Fibroblast of skin of right biceps (primary cell): Measurements from ENCODE around the gene STAMBPL1.

ENCODE experiments used
- DNase-seq: peaks from one replicate; pipeline ENCODE4 v3.0.0-alpha.2; 2013

Gene STAMBPL1

DNA sequence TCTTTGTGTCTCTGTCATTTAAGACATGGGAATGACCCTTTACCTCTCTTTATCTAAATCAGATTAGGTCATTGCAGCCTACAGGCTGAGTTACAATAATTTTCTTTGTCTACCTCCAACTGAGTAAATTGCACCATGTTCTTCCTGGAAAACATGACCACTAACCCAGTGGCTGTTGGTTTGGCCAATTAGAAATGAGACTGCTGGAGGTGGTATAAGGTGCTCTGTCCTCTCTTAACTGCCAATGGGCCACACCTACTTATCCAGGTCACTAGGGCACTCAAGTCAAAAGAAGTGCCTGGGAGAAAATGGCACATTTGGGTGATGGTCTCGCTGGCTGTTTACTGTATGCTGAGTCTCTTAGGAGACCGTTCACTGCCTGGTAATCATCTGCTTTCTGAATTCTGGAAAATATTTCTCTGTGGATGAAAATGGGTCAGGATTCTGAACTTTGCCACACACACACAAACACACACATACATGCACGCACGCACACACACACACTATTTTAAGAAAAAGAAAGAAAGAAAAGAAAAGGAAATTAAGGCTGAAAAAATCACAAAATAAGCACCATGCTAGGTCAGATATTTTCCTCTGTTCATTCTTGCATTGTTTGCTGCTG, 16.4 kb downstream of the STAMBPL1 start:
- no peak for DNase-seq

DNA sequence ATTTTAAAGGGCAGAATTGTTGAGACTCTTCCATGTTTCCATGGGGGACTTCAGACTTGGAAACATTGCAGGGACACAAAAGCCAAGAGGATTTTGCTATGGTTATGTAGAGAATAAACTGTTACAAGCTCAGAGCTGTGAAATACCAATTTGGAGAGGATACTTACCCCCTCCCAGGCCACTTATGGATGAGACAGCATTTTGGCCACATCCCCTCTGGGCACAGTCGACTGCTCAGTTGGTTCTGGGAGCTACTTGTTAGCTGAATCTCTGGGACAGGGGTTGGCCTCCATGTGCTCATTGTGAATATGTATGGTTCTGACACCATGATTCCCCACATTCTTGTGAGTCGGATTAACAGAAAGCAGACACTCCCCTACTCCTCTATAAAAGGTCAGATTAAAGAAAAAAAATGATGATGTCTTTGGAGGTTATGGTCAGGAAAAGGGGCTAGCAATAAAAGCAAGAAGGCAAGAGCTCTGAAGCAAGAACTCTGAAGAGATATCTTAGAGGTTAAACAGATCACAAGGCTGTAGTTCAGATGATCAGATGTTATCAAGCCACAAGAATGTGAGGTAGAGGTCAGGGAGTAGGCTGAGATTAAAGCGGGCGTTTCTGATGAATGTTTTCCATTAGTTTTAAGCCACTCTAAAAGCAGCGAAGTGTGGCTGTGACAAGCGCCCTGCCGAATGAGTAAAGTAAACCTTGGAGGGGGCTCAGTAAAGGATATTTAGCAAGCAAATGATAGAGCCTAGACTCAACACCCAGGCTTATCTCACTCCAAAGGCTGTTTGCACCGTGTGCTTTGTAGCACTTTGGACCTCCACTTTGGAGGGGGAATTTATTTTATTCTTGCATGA, 17.2 kb downstream of the STAMBPL1 start:
- DNase-seq, result no peak

DNA sequence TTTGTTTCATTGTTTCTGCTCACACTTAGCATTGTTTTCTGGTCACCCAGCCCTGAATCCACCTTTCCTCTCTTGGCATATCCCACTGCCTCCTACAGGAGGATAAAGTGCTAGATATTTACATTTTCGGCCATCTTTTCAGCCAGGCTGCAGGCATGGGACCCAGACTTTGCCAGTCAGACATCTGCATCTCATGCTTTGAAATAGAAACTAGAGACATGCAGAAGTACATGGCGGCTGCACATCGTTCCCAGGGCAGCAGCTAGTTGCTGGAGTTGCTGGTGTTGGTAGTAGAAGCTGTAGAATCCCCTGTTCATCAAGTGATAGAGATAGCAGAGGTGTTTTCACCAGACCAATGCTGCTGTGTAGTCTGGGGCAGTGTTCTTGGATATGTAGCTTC, 18.7 kb downstream of the STAMBPL1 start:
- DNase-seq, result no peak

DNA sequence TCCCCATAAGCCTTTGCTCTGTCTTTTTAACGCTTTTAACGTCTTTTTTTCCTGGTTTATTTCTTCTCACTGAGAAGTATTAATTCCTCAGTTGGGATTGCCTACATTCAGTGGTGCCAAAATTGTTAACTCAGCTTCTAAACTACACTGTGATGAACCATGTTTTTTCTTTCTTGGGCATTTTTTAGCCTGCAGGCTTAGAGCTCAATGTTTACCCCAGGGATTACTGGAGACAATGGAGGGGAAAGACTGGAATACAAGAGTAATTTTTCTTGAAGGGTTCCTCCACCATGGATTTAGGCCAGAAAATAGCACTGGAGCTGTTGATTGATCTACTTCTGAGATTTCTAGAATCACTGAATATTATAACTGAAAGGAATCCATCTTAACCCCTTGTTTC, 19.8 kb downstream of the STAMBPL1 start:
- DNase-seq, result no peak

DNA sequence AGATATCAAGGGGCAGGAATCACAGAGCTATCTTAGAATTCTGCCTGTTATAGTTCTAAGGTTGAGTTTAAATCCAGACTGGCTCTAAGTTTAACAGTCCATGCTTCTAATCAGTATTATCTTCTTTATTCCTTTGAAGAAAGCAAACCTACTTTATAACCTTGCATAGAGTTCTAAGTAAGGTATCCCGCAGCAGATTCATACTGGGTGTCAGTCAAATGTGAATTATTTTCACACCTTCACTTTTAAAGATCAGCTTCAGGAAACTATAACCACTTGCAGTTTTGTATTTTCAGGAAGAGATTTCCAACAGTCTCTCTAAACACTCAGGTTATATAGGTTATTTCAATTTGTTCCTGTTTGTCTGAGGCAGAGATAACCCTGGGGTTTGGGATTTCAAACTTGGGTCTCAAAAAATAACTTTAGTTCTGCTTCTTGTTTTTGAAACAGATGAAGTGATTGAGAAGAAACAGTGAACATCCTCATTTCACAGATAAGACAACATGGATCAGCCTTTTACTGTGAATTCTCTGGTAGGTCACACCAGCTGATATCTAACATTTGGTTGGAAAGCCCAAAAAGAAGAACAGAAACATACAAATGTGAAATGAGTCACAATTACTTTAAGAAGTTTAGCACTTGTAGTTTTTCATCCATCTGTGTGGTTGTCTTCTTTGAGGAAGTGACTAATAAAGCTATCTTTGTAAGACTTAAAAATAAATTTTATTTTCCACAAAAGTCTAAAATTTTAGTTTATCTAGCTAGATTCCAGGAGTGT, 21.4 kb downstream of the STAMBPL1 start:
- DNase-seq, result peak; percentile 57

DNA sequence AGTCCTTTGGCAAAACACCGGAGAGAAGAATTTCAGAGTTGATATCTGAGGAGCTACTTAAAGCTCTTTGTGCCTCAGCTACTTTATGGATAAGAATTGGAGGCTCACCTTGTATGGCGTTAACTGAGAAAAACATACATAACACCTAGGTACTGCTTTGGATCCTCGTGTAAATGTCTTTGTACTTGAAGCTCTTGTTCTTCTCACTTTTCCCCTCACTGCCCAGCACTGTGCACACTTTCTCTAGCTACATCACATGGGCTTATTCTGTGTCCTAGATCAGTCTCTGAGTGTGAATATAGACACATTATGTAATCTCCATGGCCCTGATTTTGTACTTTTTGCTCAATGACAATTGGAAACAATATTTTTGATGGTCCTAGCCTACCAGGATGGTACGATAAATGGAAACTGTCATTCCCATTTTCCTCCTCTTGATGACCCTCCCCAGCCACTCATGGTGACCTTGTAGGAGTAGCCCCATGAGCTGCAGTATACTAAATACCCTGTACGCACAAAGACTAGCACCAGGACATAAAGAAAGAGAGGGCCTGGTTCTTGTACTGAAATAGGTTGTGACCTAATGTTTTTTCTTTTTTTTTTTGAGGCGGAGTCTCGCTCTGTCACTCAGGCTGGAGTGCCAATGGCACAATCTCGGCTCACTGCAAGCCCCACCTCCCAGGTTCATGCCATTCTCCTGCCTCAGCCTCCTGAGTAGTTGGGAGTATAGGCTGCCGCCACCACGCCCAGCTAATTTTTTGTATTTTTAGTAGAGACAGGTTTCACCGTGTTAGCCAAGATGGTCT, 22.1 kb downstream of the STAMBPL1 start:
- DNase-seq, result no peak

DNA sequence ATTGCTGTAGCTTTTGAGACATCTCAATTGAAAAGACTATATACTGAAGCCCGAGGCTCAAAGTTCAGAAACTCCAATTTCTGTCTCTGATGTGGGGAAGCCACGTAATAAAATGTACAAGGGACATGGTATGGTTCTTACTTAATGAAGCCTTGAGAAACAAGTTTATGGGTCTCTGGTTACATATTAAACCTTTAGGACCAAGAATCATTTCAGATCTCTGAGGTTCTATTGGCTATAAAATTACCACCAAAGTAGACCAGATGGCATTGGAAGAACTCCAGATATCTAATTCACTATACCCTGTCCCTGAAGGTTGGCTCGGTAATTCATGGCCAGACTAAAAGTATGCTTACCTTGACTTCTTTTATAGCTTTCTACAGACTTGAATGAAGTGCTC, 23.7 kb downstream of the STAMBPL1 start:
- DNase-seq, result no peak

DNA sequence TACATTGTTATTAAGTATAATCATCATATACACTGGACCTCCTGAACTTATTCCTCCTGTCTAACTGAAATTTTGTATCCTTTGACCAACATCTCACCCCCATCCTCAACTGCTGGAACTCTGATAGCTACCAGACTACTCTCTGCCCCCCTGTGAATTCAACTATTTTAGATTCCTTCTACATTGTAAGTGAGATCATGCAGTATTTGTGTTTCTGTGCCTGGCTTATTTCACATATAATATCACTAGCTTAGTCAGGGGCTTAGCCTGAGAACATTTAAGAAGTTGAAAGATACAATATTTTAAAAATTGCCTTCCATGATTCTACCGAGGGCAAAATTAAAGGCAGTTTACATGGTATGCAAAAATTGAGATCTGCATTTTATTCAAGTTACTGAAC, 26.9 kb downstream of the STAMBPL1 start:
- no peak for DNase-seq

DNA sequence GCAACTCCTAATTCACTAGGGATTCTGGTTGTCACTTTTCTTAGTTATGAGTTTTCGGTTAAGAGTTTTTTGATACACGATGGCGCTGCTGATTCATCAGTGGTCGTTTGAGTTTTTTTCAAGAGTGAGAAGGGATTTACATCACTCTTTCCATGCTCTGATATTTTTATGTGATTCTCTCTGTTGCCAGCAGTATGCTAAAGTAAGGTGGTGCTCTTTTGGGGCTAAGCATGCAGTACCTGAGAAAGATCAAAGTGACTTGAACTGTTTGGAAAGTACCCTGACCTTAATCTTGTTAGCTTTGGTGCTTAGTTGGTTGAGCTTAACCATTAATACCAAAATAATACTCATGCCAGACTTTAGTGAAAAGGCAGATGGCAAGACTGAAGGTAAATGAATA, 28.1 kb downstream of the STAMBPL1 start:
- DNase-seq, result no peak

DNA sequence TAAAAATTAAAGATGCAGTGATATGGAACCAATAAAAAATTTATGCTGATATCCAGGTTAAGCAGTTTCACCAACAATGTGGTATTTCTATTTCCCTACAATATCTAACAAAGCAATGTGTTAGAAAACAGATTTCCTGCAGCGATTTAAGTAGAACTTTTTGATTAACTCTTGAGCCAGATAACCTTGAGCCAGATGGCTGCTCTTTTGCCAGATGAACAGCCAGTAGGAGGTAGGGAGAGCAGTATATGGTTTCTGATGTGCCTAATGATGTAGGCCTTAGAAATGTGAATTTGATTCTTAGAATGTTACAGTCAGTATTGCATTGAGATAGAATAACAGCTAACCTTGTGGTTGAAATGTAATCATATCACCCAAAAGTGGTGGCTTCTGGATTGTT, 31.1 kb downstream of the STAMBPL1 start:
- DNase-seq, result no peak

DNA sequence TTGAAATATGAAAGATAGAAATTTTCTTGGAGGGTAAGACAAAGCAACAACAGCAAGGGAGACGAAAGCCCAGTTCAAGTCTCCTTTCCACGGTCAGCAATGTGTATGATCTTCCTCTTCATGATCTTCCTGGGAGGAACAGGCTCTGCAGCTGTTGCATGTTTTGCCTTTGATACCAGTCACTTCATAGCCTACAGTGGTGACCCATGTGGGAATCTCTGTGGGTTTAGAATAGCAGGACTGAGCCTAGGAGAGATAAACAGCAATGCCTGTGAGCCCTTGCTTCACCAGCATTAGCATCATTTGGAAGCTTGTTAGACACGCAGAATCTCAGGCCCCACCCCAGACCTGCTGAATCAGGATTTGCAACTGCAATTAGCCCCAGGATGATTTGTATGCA, 31.8 kb downstream of the STAMBPL1 start:
- no peak for DNase-seq

DNA sequence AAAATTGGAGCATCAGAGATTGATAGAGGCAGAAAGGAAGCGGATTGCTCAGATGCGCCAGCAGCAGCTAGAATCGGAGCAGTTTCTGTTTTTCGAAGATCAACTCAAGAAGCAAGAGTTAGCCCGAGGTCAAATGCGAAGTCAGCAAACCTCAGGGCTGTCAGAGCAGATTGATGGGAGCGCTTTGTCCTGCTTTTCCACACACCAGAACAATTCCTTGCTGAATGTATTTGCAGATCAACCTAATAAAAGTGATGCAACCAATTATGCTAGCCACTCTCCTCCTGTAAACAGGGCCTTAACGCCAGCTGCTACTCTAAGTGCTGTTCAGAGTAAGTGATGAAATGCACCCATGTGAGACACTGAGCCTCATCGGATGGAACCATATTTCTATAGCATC, 33.1 kb downstream of the STAMBPL1 start:
- no peak for DNase-seq

DNA sequence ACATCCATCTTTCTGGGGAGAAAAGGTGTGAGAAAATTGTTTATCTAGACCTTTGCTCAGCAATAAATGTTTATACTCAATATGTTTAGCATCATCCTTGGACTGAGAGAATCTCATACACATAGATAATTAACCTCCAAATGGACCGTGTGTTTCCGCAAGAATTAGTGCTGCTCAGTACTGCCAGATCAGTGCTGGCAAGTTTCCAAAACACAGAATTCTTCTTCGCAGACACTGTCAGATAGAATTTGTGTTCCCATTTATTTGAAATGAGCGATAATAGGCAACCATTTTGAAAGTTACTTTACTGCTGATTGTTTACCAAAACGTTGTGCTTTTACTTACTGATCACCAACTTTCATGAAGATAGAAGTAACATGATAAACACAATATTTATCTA, 33.7 kb downstream of the STAMBPL1 start:
- no peak for DNase-seq

DNA sequence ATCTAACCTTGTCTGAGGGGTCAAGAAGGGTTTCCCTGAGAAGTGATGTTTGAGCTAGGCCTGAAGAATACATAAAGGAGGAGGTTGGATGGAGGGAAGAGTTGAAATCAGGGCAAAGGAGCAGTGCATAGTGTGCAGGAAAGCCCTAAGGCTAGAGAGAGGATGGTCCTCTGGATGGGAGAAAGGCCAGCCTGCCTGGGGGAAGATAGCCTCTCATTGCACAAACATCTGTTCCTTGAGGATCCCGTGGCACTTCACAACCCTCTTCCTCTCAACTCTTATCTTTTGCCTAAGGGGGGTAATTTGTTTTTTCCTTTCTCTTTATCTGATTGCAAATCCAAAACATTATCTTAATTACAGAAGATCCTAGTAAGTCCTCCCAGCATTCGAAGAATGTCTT, 35.7 kb downstream of the STAMBPL1 start:
- DNase-seq, result no peak

DNA sequence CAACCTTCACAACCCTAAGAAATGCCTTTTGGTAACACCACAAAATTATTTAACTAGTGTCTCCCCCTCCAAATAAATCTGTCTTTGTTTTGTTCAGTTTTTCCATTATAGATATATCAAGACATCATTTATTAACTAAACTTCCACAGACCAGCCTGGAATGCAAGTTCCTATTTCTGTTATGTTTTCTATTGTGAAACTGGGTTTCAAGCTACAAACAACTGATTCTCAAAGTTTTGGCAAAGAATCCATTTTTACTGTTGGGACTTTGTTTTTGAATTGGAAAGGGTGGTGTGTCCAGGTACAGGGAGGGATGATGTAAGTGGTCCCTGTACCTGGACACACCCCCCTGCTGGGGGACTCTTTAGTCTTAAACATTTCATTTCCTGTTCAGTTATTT, 36.2 kb downstream of the STAMBPL1 start:
- no peak for DNase-seq

DNA sequence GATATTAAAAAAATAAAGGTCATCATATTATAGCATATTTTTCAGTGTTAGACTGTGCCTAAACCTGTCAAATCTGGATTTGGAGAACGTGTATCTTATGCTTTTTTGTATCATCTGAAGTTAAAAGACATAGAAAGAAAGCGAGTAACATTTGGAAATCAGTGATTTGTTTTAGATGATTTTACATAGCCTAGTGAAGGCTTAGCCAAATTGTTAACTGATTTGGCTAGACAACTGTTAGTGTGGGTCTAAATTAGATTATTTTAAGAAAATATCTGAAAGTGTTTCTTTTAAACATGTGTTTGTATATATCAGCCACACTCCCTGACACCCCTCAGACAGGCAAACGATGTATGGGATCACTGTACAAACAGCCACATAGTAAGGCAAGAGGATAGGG, 36.9 kb downstream of the STAMBPL1 start:
- DNase-seq, result no peak

DNA sequence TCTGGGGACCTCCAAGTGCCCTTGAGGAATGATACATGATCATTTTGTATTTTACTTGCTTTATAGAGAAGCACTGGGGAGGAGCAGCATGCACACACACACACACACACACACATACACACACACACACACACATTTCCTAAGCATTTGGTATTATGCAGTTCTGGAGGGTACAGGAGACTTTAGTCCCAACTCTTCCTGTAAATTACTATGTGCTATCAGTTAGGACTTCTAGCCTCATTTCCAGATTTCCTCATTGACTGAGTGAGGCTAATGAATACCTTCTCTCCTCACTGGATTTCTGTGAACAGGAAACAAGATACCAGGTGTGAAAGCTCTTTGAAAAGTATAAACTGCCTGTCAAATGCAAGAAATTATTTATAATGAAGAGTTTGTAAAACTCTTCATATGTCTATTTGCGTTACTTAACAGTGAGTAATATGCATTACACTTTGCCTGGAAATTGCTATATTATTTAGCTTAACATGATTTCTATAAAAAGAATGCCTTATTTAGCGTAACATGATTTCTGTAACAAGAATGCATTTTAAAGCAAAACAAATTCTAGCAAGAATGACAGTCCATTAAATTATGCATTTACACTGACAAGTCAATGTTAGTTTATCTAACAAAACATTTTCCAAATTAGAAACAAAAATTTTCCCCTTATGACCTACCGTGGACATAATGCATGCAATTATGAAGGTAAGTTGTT, 38.3 kb downstream of the STAMBPL1 start:
- peak; percentile 26 for DNase-seq

DNA sequence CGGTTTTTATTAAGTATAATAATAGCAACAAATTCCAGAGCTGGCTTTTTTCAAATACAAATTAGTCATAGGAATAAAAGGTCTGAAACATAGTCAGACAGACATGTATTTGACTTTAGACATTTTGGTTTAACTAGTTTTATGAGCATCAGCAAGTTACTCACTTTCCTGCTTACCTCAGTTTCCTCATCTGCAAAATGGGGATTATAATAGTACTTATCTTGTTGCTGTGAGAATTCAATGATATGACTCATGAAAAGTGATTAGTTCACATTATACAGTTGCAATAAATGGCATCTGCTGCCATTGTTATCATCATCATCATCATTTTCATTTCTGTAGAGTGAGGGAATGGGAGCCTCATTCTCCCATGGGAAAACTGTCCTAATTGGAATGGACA, 39.0 kb downstream of the STAMBPL1 start:
- peak; percentile 23 for DNase-seq

DNA sequence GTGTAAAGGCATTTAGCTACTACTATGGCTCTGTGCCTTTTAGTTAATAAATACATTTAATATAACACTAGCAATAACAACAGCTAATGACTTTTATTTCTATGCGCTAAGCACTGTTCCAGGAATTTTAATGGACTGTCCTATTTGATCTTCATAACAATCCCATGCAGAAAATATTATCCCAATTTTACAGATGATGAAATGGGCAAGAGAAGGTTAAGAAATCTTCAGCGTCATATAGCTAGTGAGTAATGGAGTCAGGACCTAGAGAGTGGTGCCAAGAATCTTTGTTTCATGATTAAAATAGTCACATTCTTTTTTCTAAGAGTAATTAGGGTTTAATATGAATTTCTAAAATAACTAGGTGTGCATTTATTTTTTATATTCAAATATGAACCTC, 40.2 kb downstream of the STAMBPL1 start:
- DNase-seq, result peak; percentile 43

DNA sequence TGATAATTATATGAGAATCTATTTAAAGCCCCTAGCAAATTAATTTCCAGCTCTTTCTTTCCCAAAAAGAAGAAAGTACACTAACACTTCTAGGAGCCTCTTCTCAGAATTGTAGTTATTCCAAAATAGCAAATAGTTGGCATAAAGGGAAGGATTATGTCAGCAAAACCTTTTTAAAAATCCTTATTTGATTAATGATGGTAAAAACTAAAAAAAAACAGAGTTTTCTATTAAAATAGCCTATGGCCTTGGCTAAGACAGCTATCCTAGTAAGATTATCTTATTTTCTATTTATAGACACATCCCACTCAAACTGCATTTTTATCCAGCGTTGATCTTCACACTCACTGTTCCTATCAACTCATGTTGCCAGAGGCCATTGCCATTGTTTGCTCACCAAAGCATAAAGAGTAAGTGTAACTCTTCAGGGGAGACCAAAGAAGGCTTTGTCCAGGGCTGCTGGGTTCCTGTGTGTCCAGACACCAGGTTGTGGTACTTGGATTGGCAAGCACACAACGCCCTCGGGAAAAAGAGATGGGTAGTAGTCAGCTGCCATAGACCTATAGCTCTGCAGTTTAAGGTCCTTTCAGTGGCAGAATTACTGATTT, 41.0 kb downstream of the STAMBPL1 start:
- DNase-seq, result no peak

DNA sequence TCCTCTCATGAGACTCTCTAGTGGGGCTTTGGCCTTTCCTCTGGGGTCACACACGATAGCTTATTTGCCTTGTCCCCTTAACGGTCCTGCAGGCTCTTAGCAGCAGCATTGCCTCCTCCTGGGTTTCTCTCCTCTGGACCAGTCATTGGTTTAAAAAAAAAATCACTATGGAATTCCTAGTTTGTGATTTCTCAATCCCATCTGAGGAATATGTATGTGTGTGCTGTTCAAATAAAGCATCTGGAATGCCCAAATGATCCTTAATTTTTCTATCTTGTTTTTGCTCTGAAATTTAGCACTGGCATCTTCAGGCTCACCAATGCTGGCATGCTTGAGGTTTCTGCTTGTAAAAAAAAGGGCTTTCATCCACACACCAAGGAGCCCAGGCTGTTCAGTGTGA, 42.0 kb downstream of the STAMBPL1 start:
- no peak for DNase-seq

DNA sequence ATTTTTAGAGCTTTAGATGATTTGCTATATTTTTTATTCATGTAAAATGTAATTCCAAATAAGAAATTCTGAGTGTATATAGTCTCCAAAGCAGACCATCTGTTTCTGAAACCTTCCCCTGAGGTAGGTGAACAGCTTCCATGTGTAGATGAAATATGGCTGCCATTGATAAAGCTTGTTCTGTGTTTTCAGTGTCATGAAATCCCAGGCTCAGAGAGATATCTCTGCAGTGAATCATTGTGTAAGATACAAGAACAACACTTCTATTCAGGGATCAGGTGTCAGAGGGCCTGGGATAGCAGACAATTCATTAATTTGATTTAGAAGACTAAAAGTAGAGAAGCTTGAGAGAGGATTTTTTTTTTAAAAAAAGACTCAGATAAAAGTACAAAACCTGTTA, 43.5 kb downstream of the STAMBPL1 start:
- DNase-seq, result peak; percentile 38
